Measurements from ENCODE around the gene GHR. TPM values are rescaled to one million over a fixed set of nuclear protein-coding genes. Genes with fewer than 3 reads are reported as not detected.

Gene GHR
- total and polyA plus RNA-seq, 2 of the 8 experiments (the other 6 are each of a cell fraction or from before 2014, with no cell fraction given), result 0.15 to 0.19 TPM

DNA sequence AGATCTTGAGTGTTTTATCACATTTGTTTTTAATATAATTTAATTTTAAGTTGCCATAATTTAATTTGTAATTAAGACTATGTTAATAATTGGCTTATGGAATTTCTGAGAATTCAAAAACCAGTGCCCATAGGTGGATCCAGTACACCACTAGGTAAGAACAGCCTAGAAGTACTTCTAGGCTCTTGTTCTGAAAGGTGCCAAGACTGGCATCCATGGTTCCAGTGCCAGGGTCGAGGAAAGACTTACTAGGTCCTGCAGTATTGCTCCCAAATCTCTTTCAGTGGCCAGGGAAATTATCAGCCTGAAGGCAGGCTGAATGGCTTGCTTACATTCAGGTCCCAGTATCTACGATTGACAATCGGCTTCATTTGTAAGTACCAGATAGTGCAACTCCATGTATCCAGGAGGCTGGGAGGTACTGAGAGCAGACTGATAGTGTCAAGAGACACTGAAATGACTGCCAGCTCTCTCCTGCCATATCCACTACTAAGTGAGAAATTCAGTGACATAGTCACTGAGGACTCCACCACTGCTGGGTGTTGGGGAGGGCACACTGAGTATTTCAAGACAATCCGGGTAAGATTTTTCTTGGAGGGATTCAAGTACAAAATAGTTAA is 174.2 kb downstream of the GHR start (continued):
- TF ChIP-seq, protein P1, sequence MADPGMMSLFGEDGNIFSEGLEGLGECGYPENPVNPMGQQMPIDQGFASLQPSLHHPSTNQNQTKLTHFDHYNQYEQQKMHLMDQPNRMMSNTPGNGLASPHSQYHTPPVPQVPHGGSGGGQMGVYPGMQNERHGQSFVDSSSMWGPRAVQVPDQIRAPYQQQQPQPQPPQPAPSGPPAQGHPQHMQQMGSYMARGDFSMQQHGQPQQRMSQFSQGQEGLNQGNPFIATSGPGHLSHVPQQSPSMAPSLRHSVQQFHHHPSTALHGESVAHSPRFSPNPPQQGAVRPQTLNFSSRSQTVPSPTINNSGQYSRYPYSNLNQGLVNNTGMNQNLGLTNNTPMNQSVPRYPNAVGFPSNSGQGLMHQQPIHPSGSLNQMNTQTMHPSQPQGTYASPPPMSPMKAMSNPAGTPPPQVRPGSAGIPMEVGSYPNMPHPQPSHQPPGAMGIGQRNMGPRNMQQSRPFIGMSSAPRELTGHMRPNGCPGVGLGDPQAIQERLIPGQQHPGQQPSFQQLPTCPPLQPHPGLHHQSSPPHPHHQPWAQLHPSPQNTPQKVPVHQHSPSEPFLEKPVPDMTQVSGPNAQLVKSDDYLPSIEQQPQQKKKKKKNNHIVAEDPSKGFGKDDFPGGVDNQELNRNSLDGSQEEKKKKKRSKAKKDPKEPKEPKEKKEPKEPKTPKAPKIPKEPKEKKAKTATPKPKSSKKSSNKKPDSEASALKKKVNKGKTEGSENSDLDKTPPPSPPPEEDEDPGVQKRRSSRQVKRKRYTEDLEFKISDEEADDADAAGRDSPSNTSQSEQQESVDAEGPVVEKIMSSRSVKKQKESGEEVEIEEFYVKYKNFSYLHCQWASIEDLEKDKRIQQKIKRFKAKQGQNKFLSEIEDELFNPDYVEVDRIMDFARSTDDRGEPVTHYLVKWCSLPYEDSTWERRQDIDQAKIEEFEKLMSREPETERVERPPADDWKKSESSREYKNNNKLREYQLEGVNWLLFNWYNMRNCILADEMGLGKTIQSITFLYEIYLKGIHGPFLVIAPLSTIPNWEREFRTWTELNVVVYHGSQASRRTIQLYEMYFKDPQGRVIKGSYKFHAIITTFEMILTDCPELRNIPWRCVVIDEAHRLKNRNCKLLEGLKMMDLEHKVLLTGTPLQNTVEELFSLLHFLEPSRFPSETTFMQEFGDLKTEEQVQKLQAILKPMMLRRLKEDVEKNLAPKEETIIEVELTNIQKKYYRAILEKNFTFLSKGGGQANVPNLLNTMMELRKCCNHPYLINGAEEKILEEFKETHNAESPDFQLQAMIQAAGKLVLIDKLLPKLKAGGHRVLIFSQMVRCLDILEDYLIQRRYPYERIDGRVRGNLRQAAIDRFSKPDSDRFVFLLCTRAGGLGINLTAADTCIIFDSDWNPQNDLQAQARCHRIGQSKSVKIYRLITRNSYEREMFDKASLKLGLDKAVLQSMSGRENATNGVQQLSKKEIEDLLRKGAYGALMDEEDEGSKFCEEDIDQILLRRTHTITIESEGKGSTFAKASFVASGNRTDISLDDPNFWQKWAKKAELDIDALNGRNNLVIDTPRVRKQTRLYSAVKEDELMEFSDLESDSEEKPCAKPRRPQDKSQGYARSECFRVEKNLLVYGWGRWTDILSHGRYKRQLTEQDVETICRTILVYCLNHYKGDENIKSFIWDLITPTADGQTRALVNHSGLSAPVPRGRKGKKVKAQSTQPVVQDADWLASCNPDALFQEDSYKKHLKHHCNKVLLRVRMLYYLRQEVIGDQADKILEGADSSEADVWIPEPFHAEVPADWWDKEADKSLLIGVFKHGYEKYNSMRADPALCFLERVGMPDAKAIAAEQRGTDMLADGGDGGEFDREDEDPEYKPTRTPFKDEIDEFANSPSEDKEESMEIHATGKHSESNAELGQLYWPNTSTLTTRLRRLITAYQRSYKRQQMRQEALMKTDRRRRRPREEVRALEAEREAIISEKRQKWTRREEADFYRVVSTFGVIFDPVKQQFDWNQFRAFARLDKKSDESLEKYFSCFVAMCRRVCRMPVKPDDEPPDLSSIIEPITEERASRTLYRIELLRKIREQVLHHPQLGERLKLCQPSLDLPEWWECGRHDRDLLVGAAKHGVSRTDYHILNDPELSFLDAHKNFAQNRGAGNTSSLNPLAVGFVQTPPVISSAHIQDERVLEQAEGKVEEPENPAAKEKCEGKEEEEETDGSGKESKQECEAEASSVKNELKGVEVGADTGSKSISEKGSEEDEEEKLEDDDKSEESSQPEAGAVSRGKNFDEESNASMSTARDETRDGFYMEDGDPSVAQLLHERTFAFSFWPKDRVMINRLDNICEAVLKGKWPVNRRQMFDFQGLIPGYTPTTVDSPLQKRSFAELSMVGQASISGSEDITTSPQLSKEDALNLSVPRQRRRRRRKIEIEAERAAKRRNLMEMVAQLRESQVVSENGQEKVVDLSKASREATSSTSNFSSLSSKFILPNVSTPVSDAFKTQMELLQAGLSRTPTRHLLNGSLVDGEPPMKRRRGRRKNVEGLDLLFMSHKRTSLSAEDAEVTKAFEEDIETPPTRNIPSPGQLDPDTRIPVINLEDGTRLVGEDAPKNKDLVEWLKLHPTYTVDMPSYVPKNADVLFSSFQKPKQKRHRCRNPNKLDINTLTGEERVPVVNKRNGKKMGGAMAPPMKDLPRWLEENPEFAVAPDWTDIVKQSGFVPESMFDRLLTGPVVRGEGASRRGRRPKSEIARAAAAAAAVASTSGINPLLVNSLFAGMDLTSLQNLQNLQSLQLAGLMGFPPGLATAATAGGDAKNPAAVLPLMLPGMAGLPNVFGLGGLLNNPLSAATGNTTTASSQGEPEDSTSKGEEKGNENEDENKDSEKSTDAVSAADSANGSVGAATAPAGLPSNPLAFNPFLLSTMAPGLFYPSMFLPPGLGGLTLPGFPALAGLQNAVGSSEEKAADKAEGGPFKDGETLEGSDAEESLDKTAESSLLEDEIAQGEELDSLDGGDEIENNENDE (IDR thresholded peaks at IDR 0.05; ENCODE audit: insufficient replicate concordance, low read length), result no peak
- TF ChIP-seq CBX8 (IDR thresholded peaks at IDR 0.05; ENCODE audit: borderline replicate concordance, low read depth, low read length) (no peak), SP4 (IDR thresholded peaks at IDR 0.05; ENCODE audit: low read length) (no peak), YY1 (IDR thresholded peaks at IDR 0.05; ENCODE audit: low read depth, low read length) (no peak), TEAD4 (IDR thresholded peaks at IDR 0.05; ENCODE audit: low read depth, low read length) (no peak)

Measured in H1 (cell line).